ENCODE results near the gene TMEM151A.

Gene TMEM151A

DNA sequence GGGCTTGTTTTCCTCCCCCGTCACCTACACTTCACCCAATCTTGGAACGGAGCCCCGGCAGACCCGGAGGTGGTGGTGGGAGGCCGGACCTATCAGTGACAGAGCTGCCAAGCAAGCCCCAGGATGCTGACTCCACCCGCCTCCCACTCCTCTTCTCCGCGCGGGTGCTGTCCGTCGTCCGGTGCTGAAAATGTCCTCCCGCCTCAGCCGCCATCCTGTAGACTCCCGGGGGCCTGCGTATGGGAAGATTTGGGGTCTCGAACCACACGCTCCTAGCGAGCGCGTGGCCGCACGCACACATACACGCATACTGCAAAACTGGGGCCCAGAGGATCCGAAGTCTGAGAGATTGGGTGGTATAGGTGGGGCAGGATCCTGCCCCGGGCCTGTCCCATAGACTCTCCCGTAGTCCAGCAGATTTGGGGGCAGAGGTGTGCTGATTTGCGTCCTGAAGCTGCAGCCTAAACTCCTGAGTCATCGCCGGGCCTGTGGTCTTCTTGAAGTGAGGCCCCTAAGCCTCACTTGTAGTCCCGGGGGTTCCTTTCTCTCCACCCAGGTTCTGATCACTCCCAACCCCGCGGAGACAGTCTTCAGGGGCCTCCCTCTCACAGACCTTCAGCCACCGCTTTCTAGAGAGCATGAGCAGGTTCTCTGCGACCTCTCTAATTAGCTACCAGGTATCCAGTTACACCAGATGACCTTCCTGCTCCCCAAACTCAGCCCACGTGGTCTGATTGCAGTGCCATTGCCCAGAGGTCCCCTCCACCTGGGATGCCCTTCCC lies 2.0 kb upstream of the TMEM151A start:
- DNase-seq (ENCODE audit: low read depth): peak; percentile 48
- TF ChIP-seq CTCF (IDR thresholded peaks at IDR 0.05; ENCODE audit: low read depth, low read length, missing control alignments): no peak
- H3K4me3 ChIP-seq (ENCODE audit: low read depth, low read length): peak overlapping the region; percentile 75

DNA sequence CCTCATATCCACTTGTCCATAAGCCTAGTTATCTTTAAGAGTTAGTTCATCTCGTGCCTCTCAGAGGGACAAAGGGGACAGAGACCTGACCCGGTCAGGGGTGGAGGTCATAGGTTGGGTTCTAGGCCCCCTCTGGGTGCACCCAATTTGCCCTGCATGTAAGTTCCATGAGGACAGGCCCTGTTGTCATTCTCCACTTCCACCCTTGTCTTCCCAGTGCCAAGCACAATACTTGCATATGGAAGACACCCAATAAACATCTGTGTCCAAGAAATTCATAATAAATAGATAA lies 1.4 kb upstream of the TMEM151A start:
- TF ChIP-seq CTCF (IDR thresholded peaks at IDR 0.05; ENCODE audit: low read depth, low read length, missing control alignments): no peak
- DNase-seq (ENCODE audit: low read depth): no peak
- no peak overlapping the region; the same call in 1 of the 2 replicates for H3K4me3 ChIP-seq (ENCODE audit: low read depth, low read length)

- H3K4me3 ChIP-seq (ENCODE audit: low read depth, low read length): no peak overlapping the region
- no peak for TF ChIP-seq CTCF (IDR thresholded peaks at IDR 0.05; ENCODE audit: low read depth, low read length, missing control alignments)
- no peak for DNase-seq (ENCODE audit: low read depth)
These were observed 390 bp upstream of the TMEM151A start for GRCh38 chr11:66291303-66291705.

- no peak for DNase-seq (ENCODE audit: low read depth)
- no peak for TF ChIP-seq CTCF (IDR thresholded peaks at IDR 0.05; ENCODE audit: low read depth, low read length, missing control alignments)
- no peak overlapping the region for H3K4me3 ChIP-seq (ENCODE audit: low read depth, low read length)
These were observed 1.0 kb downstream of the TMEM151A start for GRCh38 chr11:66292543-66293332.

- TF ChIP-seq CTCF (IDR thresholded peaks at IDR 0.05; ENCODE audit: low read depth, low read length, missing control alignments): no peak
- DNase-seq (ENCODE audit: low read depth): no peak
- no peak overlapping the region for H3K4me3 ChIP-seq (ENCODE audit: low read depth, low read length)
These were observed 1.7 kb downstream of the TMEM151A start for GRCh38 chr11:66293352-66293751.

DNA sequence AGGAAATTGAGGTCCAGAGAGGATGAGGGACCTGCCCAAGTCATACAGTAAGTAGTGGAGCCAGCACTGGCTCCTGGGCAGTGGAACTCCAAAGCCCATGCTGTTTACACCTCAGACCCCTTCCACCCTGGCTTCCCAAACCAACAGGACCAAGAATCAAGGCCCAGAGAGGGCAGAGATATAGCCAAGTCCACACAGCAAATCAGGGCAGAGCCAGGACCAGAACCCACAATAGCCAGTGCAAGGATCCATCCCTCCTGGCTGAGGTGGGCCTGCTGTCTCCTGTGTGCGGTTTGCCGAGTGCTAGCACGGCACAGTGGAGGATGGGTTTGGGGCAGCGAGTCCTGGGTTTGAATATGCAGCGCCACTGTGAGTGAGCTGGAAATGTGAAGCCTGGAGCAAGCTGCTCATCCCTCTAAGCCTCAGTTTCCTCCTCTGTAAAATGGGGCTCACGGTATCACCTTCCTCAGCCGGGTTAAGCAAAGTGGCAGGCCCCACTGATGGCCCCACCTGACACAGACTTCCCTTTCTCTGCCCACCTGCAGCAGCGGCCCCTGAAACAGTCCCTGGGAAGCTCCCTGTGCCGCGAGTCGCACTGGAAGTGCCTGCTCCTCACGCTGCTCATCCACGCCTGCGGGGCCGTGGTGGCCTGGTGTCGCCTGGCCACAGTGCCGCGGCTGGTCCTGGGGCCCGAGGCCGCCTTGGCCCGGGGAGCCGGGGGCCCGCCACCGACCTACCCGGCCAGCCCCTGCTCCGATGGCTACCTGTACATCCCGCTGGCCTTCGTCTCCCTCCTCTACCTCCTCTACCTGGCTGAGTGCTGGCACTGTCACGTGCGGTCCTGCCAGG lies 2.3 kb downstream of the TMEM151A start:
- no peak for DNase-seq (ENCODE audit: low read depth)
- no peak for TF ChIP-seq CTCF (IDR thresholded peaks at IDR 0.05; ENCODE audit: low read depth, low read length, missing control alignments)
- H3K4me3 ChIP-seq (ENCODE audit: low read depth, low read length): no peak overlapping the region

Data from GM12864 (cell line).